Testis (tissue), 3 donors: ENCODE results near the gene TACC2. TPM values are rescaled to one million over a fixed set of nuclear protein-coding genes. Genes with fewer than 3 reads are reported as not detected.
A peak's percentile ranks its signal among the peaks of the same experiment; 100 is the strongest.

Source experiments
- DNase-seq: peaks from one replicate; pipeline ENCODE4 v3.0.0-alpha.2; 2019
- H3K27ac ChIP-seq, 2 donors: fragments of 200-600 bp; sonication (generic); one replicate each; pipeline ENCODE4 v1.5.1; 2019
- H3K27me3 ChIP-seq: fragments of 200-600 bp; sonication (generic); one replicate; pipeline ENCODE4 v1.5.1; 2019
- H3K36me3 ChIP-seq: fragments of 200-600 bp; sonication (generic); one replicate; pipeline ENCODE4 v1.5.1; 2017; ENCODE audit warnings: low read depth; ENCODE audit errors: missing control alignments
- H3K4me1 ChIP-seq: fragments of 200-600 bp; sonication (generic); one replicate; pipeline ENCODE4 v1.5.1; 2019
- H3K4me3 ChIP-seq, 2 donors: fragments of 200-600 bp; sonication (generic); one replicate each; pipeline ENCODE4 v1.5.1; 2017 to 2019
- H3K9me3 ChIP-seq: fragments of 200-600 bp; sonication (generic); one replicate; pipeline ENCODE4 v1.5.1; 2017
- CTCF ChIP-seq, 3 experiments: fragments of 450-650 bp in 2 of 3; fragments of 200-600 bp in 1 of 3; sonication (generic) in 1 of 3; IDR thresholded peaks; one replicate each; pipeline ENCODE4 v1.5.1; 2016 to 2019; ENCODE audit warnings: antibody characterized with exemption in 3 of 3, mild to moderate bottlenecking in 2 of 3, moderate library complexity in 1 of 3
- POLR2A ChIP-seq: fragments of 450-650 bp; IDR thresholded peaks from one replicate; pipeline ENCODE4 v1.6.1; 2017; ENCODE audit warnings: antibody characterized with exemption, mild to moderate bottlenecking, moderate library complexity
- WGBS, 2 donors: methylation state at CpG; one replicate each; pipeline ENCODE4 v1.1.5; 2018; 5-methylcytosine and 5-hydroxymethylcytosine counted together
- intact Hi-C: fragments of 100-400 bp; cut with DNase I; formaldehyde crosslinking; loops from one replicate; pipeline ENCODE4 v1.15.1; 2023; ENCODE audit warnings: low total_unique reads
- polyA plus RNA-seq: library from polyadenylated mRNA; stranded (reverse); fragments of 350-450 nt; fragmentation: Illumina TruSeq; extraction: RNeasy Lipid Tissue Mini Kit (QIAGEN cat#74804); gene quantifications from one replicate; pipeline ENCODE4 v1.2.3, GENCODE V29; 2014; ENCODE audit warnings: low read depth, low replicate concordance; ENCODE audit not compliant: insufficient read depth
- total RNA-seq, 2 donors: library from RNA; depleted of rRNA; stranded (reverse); fragments of >200 nt; gene quantifications; one replicate each; pipeline ENCODE4 v1.2.3, GENCODE V29; 2016

TACC2 gene
- total and polyA plus RNA-seq, 3 donors from 2014 or later, result 18.0 to 24.2 (median 21.3) TPM

DNA sequence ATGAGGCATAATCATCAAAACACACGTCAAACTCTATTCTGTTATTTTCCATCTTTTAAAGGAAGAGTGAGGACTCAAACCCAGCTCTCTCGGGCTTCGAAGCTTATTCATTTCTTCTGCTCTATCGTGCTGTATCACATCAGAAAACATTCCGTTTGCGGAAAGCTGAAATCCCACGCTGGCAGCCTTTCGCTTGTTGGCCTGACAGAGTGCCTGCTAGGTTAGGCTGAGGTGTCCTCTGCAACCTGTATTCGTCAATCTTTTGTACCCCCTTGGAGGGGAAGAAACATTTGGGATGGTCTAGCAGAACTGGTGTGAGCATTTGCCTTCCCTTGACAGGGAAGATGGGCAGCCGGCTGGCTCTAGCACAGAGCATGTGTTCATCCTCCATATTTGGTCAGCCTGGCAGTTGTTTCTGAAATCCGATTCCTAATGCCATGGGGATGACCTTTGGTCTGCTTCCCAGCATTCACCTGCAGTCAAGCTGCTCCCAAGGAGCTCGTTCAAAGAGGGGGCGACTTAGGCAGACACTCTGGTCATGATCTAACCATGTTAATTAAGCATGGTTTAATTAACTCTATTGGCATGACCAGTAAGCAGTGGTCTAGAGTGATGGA, 55.2 kb downstream of the TACC2 start:
- Histone ChIP-seq H3K27ac (no peak overlapping the region), H3K36me3 (no peaks in the 10 kb centered on the region), H3K9me3 (no peaks in the 10 kb centered on the region), H3K4me3 (no peak overlapping the region), H3K4me1 (peaks cover 3% of the 10 kb centered on the region), H3K27me3 (no peaks in the 10 kb centered on the region)
- TF ChIP-seq CTCF (IDR thresholded peaks at IDR 0.05), result no peak
- no peak for TF ChIP-seq POLR2A
- 64 to 68% methylated on average over 13 of the region's 13 CpGs for WGBS, 2 donors
- DNase-seq, result no peak
- intact Hi-C loops, result no loop called here

DNA sequence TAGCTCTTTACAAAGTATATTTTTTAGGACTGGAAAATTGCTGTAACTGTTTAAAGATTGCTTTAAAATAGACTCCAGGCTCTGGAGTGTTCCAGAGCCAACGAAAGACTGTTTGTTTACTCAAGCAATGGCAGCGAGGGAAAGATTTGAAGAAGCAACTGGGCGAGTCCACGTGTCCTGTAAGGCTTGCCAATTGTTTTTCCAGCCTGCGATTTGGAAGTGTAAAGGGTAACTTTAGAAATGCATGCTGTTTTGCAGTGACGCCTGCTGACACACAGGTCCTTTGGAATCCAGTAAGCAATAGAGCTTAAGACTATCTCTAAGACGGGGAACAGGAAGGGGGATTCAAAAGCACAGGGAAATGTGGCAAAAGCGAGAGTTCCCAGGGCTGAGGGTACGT, 55.8 kb downstream of the TACC2 start:
- H3K4me3 ChIP-seq, result no peak overlapping the region
- WGBS, 2 donors, result 46 to 50% methylated on average over 9 of the region's 9 CpGs
- TF ChIP-seq POLR2A (no peak), CTCF (IDR thresholded peaks at IDR 0.05) (no peak)
- no peaks in the 10 kb centered on the region for H3K9me3 ChIP-seq
- H3K27ac ChIP-seq, result no peak overlapping the region
- peaks cover 3% of the 10 kb centered on the region for H3K4me1 ChIP-seq
- no peaks in the 10 kb centered on the region for H3K36me3 ChIP-seq
- intact Hi-C loops, result no loop called here
- DNase-seq, result peak; percentile 38
- H3K27me3 ChIP-seq, result no peaks in the 10 kb centered on the region

DNA sequence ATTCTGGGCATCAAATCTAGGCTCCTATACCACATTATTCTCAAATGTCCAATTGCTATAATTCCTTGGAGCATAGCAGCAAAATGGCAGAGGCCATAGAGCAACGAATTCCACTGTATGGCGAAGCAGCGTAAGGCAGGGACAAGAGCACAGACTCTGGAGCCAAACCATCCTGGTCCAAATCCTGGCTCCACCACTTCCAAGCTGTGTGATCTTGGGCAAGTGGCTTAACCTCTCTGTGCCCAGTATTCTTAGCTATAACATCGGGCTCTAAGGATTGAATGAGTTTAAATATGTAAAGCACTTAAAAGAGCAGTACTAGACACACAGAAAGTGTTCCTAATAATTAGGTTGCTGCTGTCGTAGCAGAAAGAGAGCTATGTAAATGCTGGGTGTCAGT, 56.2 kb downstream of the TACC2 start:
- Histone ChIP-seq H3K36me3 (no peaks in the 10 kb centered on the region), H3K27me3 (no peaks in the 10 kb centered on the region), H3K9me3 (no peaks in the 10 kb centered on the region), H3K4me3 (no peak overlapping the region), H3K27ac (no peak overlapping the region), H3K4me1 (peaks cover 3% of the 10 kb centered on the region)
- no peak for DNase-seq
- no peak for TF ChIP-seq CTCF (IDR thresholded peaks at IDR 0.05)
- no peak for TF ChIP-seq POLR2A
- intact Hi-C loops, result no loop called here
- 90 to 91% methylated on average over 5 of the region's 5 CpGs for WGBS, 2 donors

DNA sequence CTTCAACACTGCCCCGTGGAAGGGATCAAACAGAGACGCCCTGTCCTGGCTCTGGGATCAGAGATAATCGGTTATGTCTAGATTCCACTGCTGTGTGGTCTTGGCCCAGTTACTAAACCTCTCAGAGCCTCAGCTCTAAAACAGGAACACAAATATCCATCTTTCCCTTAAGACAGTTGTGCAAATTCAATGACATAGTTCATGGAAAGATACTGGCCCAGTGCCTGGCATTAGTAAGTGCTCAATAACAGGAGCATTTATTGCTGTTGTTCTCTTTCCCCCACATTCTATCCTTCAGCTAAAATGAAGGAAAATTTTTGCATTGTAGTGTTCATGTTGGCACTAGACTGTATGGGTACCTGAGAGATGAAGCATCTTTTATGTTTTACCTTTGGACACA, 58.6 kb downstream of the TACC2 start:
- DNase-seq, result no peak
- Histone ChIP-seq H3K27ac (no peak overlapping the region), H3K36me3 (no peaks in the 10 kb centered on the region), H3K27me3 (no peaks in the 10 kb centered on the region), H3K4me3 (no peak overlapping the region), H3K9me3 (no peaks in the 10 kb centered on the region), H3K4me1 (peaks cover 3% of the 10 kb centered on the region)
- 79 to 84% methylated on average over 3 of the region's 3 CpGs for WGBS, 2 donors
- intact Hi-C loops, result no loop called here
- TF ChIP-seq POLR2A (no peak), CTCF (IDR thresholded peaks at IDR 0.05) (no peak)

- H3K9me3 ChIP-seq, result no peaks in the 10 kb centered on the region
- H3K4me1 ChIP-seq, result peaks cover 3% of the 10 kb centered on the region
- H3K36me3 ChIP-seq, result no peaks in the 10 kb centered on the region
- no peak overlapping the region for H3K27ac ChIP-seq
- TF ChIP-seq CTCF (IDR thresholded peaks at IDR 0.05) (no peak), POLR2A (no peak)
- DNase-seq, result no peak
- 93 to 97% methylated on average over 9 of the region's 9 CpGs for WGBS, 2 donors
- no peak overlapping the region for H3K4me3 ChIP-seq
- intact Hi-C loops, result no loop called here
- no peaks in the 10 kb centered on the region for H3K27me3 ChIP-seq
Measured at GRCh38 chr10:122049076-122049475, 60.1 kb downstream of the TACC2 start.
